Astrocyte (in vitro differentiated cells and primary cell): ENCODE results near the gene ULK1.

ENCODE experiments used
- CTCF ChIP-seq: IDR thresholded peaks from 2 replicates; pipeline ENCODE4 v1.5.1; 2011; ENCODE audit warnings: low read depth, mild to moderate bottlenecking, inconsistent platforms, low read length, moderate library complexity; ENCODE audit not compliant: insufficient read depth
- EZH2 ChIP-seq: IDR thresholded peaks from 2 replicates; pipeline ENCODE4 v1.6.1; 2012; ENCODE audit warnings: mild to moderate bottlenecking, low read length, inconsistent platforms; ENCODE audit not compliant: insufficient read depth

- TF ChIP-seq CTCF = no peak
- no peak for TF ChIP-seq EZH2
Measured at GRCh38 chr12:131920157-131920508, 25.7 kb downstream of the ULK1 start.
